Measurements from ENCODE around the gene NKG7.

- no peak for TF ChIP-seq CTCF (IDR thresholded peaks at IDR 0.05)
- TF ChIP-seq POLR2A (IDR thresholded peaks at IDR 0.05): no peak
These were observed 319 bp downstream of the NKG7 start for GRCh38 chr19:51372021-51372648.

Data from lower leg skin (tissue), 3 donors.